SK-N-SH (cell line): ENCODE results near the gene FEM1C. TPM values are rescaled to one million over a fixed set of nuclear protein-coding genes. Genes with fewer than 3 reads are reported as not detected.

ENCODE experiments used
- CTCF ChIA-PET: fragments of 300-600, 350-600 bp; formaldehyde crosslinking; extraction: SDS; loops from one replicate; lab custom pipeline; 2021; lab: Yijun Ruan, JAX
- POLR2A ChIA-PET: fragments of 350-600 bp; sonication (Branson Sonifier 250); formaldehyde crosslinking; extraction: SDS; loops from one replicate; lab custom pipeline; 2020; ENCODE audit warnings: antibody characterized with exemption, inconsistent platforms; lab: Yijun Ruan, JAX
- DNase-seq: peaks from one replicate; pipeline ENCODE4 v3.0.0; 2012
- H2AFZ ChIP-seq: fragments of 200-600 bp; sonication (generic); 2 replicates; pipeline ENCODE4 v1.8.1; 2016; ENCODE audit warnings: antibody characterized with exemption, mild to moderate bottlenecking, low read depth
- H3F3A ChIP-seq: fragments of 200-600 bp; sonication (generic); replicated peaks from 2 replicates; pipeline ENCODE3; 2016; ENCODE audit warnings: antibody characterized with exemption, mild to moderate bottlenecking; ENCODE audit not compliant: insufficient read depth
- H3K27ac ChIP-seq, 2 experiments: fragments of 200-500 bp in 1 of 2; fragments of 200-600 bp in 1 of 2; sonication (Bioruptor generic) in 1 of 2; sonication (generic), shearing (Covaris generic) in 1 of 2; 2 replicates each; pipeline versions ENCODE4 v1.5.1 to v1.6.1; 2014 to 2016; ENCODE audit warnings: low read depth in 2 of 2, inconsistent platforms in 1 of 2, low read length in 1 of 2, mild to moderate bottlenecking in 1 of 2, mixed read lengths in 1 of 2
- H3K27me3 ChIP-seq: fragments of 200-600 bp; sonication (generic), shearing (Covaris generic); 2 replicates; pipeline ENCODE4 v1.6.1; 2016; ENCODE audit warnings: mixed run types; ENCODE audit not compliant: insufficient read depth
- H3K36me3 ChIP-seq, 2 experiments: fragments of 200-500 bp in 1 of 2; fragments of 200-600 bp in 1 of 2; sonication (Bioruptor generic) in 1 of 2; sonication (generic) in 1 of 2; replicated peaks in 1 of 2; 2 replicates each; pipeline versions ENCODE3 to v1.5.1; 2014 to 2016; ENCODE audit warnings: low read length in 1 of 2, mild to moderate bottlenecking in 1 of 2; ENCODE audit not compliant: insufficient read depth in 2 of 2, control insufficient read depth in 1 of 2
- H3K4me1 ChIP-seq, 2 experiments: fragments of 200-500 bp in 1 of 2; fragments of 200-600 bp in 1 of 2; sonication (Bioruptor generic) in 1 of 2; sonication (generic), shearing (Covaris generic) in 1 of 2; 2 replicates each; pipeline versions ENCODE4 v1.5.1 to v1.6.1; 2014 to 2016; ENCODE audit warnings: low read depth in 1 of 2, low read length in 1 of 2, mixed run types in 1 of 2; ENCODE audit not compliant: insufficient read depth in 2 of 2, control insufficient read depth in 1 of 2
- H3K4me2 ChIP-seq: fragments of 200-600 bp; sonication (generic), shearing (Covaris generic); 2 replicates; pipeline ENCODE4 v1.6.1; 2017; ENCODE audit warnings: mixed run types
- H3K4me3 ChIP-seq, 2 experiments: fragments of 200-500 bp in 1 of 2; fragments of 200-600 bp in 1 of 2; sonication (Bioruptor generic) in 1 of 2; sonication (generic), shearing (Covaris generic) in 1 of 2; 2 replicates each; pipeline versions ENCODE4 v1.5.1 to v1.8.1; 2014 to 2016; ENCODE audit warnings: low read depth in 2 of 2, inconsistent platforms in 1 of 2, low read length in 1 of 2, mild to moderate bottlenecking in 1 of 2, mixed read lengths in 1 of 2, moderate library complexity in 1 of 2
- H3K79me2 ChIP-seq: fragments of 200-600 bp; sonication (generic); 2 replicates; pipeline ENCODE4 v1.8.1; 2017; ENCODE audit warnings: mild to moderate bottlenecking; ENCODE audit not compliant: insufficient read depth
- H3K9ac ChIP-seq: fragments of 200-600 bp; sonication (generic); 2 replicates; pipeline ENCODE4 v1.6.1; 2017; ENCODE audit warnings: mixed run types
- H3K9me2 ChIP-seq: fragments of 200-600 bp; sonication (generic); 2 replicates; pipeline ENCODE4 v1.6.1; 2017; ENCODE audit warnings: mixed run types
- H3K9me3 ChIP-seq: fragments of 200-600 bp; sonication (generic); 2 replicates; pipeline ENCODE4 v1.6.1; 2017; ENCODE audit warnings: mixed run types, mild to moderate bottlenecking, moderate library complexity
- H4K20me1 ChIP-seq: fragments of 200-600 bp; sonication (generic); 2 replicates; pipeline ENCODE4 v1.6.1; 2017; ENCODE audit warnings: mild to moderate bottlenecking, mixed run types; ENCODE audit not compliant: insufficient read depth
- CHD2 ChIP-seq: fragments of 150-350 bp; IDR thresholded peaks from 2 replicates; pipeline ENCODE4 v1.6.1; 2018; ENCODE audit warnings: low read length; ENCODE audit not compliant: partially characterized antibody
- CTCF ChIP-seq: fragments of 200-600 bp; sonication (generic); IDR thresholded peaks from 2 replicates; pipeline ENCODE4 v1.6.1; 2017; ENCODE audit warnings: antibody characterized with exemption, mild to moderate bottlenecking, moderate library complexity
- ELF1 ChIP-seq: IDR thresholded peaks from 2 replicates; pipeline ENCODE4 v1.4.0; 2012
- EP300 ChIP-seq, 2 experiments: IDR thresholded peaks; 2 replicates each; pipeline versions ENCODE4 v1.4.0 to v1.6.1; 2012; ENCODE audit warnings: borderline replicate concordance in 1 of 2, low read depth in 1 of 2, low read length in 1 of 2
- GABPA ChIP-seq: IDR thresholded peaks from 2 replicates; pipeline ENCODE4 v1.4.0; 2012; ENCODE audit warnings: low read depth, mild to moderate bottlenecking
- IRF3 ChIP-seq: fragments of 150-350 bp; IDR thresholded peaks from 2 replicates; pipeline ENCODE4 v1.6.1; 2016; ENCODE audit warnings: mild to moderate bottlenecking, low read depth, low read length
- JUND ChIP-seq: IDR thresholded peaks from 2 replicates; pipeline ENCODE4 v1.4.0; 2012
- MAX ChIP-seq: IDR thresholded peaks from 2 replicates; pipeline ENCODE4 v1.4.0; 2012; ENCODE audit warnings: low read depth
- MEF2A ChIP-seq: IDR thresholded peaks from 2 replicates; pipeline ENCODE4 v1.4.0; 2012; ENCODE audit warnings: low read depth, borderline replicate concordance
- NRF1 ChIP-seq: IDR thresholded peaks from 2 replicates; pipeline ENCODE4 v1.6.1; 2012; ENCODE audit warnings: low read depth, mild to moderate bottlenecking, low read length
- RAD21 ChIP-seq: IDR thresholded peaks from 2 replicates; pipeline ENCODE4 v1.6.1; 2012; ENCODE audit warnings: mild to moderate bottlenecking, low read length
- REST ChIP-seq: IDR thresholded peaks from 2 replicates; pipeline ENCODE4 v1.6.1; 2012; ENCODE audit warnings: mild to moderate bottlenecking, low read depth, low read length, moderate library complexity
- SMC3 ChIP-seq: IDR thresholded peaks from 2 replicates; pipeline ENCODE4 v1.6.1; 2012; ENCODE audit warnings: low read depth, low read length, improper control_type of control experiment
- TAF1 ChIP-seq: IDR thresholded peaks from 2 replicates; pipeline ENCODE4 v1.6.1; 2012; ENCODE audit warnings: low read depth, mild to moderate bottlenecking, low read length, moderate library complexity, borderline replicate concordance
- USF2 ChIP-seq: fragments of 150-350 bp; IDR thresholded peaks from 2 replicates; pipeline ENCODE4 v1.6.1; 2017; ENCODE audit warnings: antibody characterized with exemption, low read length, low read depth, borderline replicate concordance
- ZBTB33 ChIP-seq: IDR thresholded peaks from 2 replicates; pipeline ENCODE4 v1.4.0; 2012; ENCODE audit warnings: low read depth, borderline replicate concordance
- WGBS: methylation state at CpG from one replicate; pipeline ENCODE4 v1.1.6; 2017; ENCODE audit warnings: low lambda C conversion rate; 5-methylcytosine and 5-hydroxymethylcytosine counted together
- polyA plus RNA-seq, 3 experiments: library from polyadenylated mRNA; depleted of rRNA; stranded (reverse); fragments of >200 nt; gene quantifications; 2 replicates each; pipeline ENCODE4 v1.2.3, GENCODE V29; 2012

The FEM1C gene
- polyA plus RNA-seq, 1 of the 3 experiments (the other 2 are of a cell fraction) = 2.8 TPM

- TF ChIP-seq IRF3 (no peak), CTCF (no peak)
These were observed 30.4 kb downstream of the FEM1C start (continued) for GRCh38 chr5:115514220-115514619.

GRCh38 chr5:115511632-115512031, 32.9 kb downstream of the FEM1C start:
- H3F3A ChIP-seq = peaks cover 8% of the 10 kb centered on the region
- ChIA-PET POLR2A (no interaction called here), CTCF (no interaction called here)
- DNase-seq = no peak
- H3K4me3 ChIP-seq = no peak overlapping the region
- no peaks in the 10 kb centered on the region for H3K79me2 ChIP-seq
- TF ChIP-seq MEF2A (no peak), RAD21 (no peak), JUND (no peak)
- no peaks in the 10 kb centered on the region for H3K27me3 ChIP-seq
- H3K9ac ChIP-seq = no peak overlapping the region
- 95% methylated on average over 3 of the region's 3 CpGs for WGBS
- H3K36me3 ChIP-seq = peaks cover 0 to under 1% of the 10 kb centered on the region in 2 experiments
- H3K4me2 ChIP-seq = no peak overlapping the region
- H2AFZ ChIP-seq = no peak overlapping the region
- no peaks in the 10 kb centered on the region for H4K20me1 ChIP-seq
- no peak overlapping the region for H3K27ac ChIP-seq
- H3K4me1 ChIP-seq = no peaks in the 10 kb centered on the region; a peak in 1 of 4 replicates
- H3K9me2 ChIP-seq = no peaks in the 10 kb centered on the region
- no peaks in the 10 kb centered on the region for H3K9me3 ChIP-seq

- Histone ChIP-seq H3K9ac (no peak overlapping the region), H3K27me3 (no peaks in the 10 kb centered on the region), H3K9me3 (no peaks in the 10 kb centered on the region), H4K20me1 (no peaks in the 10 kb centered on the region), H3K9me2 (no peaks in the 10 kb centered on the region), H3K79me2 (no peaks in the 10 kb centered on the region), H2AFZ (no peak overlapping the region), H3K4me2 (no peak overlapping the region), H3F3A (peaks cover 8% of the 10 kb centered on the region), H3K36me3 (no peaks in the 10 kb centered on the region), H3K4me3 (no peak overlapping the region), H3K27ac (no peak overlapping the region), H3K4me1 (no peaks in the 10 kb centered on the region; a peak in 1 of 4 replicates)
- POLR2A ChIA-PET = no interaction called here
- DNase-seq = no peak
- CTCF ChIA-PET = no interaction called here
- TF ChIP-seq USF2 (no peak), SMC3 (no peak), ZBTB33 (no peak), MAX (no peak), NRF1 (no peak), CHD2 (no peak), EP300 (IDR thresholded peaks at IDR 0.05; ENCODE audit: borderline replicate concordance in 1 of 2, low read depth in 1 of 2, low read length in 1 of 2) (no peak), TAF1 (no peak), REST (no peak), GABPA (no peak), ELF1 (no peak)
- 0% methylated on average over 1 of the region's 1 CpG for WGBS
These were observed 34.4 kb downstream of the FEM1C start for GRCh38 chr5:115510145-115510645.
